ENCODE measurements around the gene CARHSP1. TPM values are rescaled to one million over a fixed set of nuclear protein-coding genes. Genes with fewer than 3 reads are reported as not detected.
"Not testable (repeated sequence)": the region's sequence is repeated elsewhere in the genome, so short reads cannot be mapped to it uniquely, and the experiment has no call there.

The CARHSP1 gene
- total RNA-seq, 1 donor from 2014 or later, result 23.9 TPM

DNA sequence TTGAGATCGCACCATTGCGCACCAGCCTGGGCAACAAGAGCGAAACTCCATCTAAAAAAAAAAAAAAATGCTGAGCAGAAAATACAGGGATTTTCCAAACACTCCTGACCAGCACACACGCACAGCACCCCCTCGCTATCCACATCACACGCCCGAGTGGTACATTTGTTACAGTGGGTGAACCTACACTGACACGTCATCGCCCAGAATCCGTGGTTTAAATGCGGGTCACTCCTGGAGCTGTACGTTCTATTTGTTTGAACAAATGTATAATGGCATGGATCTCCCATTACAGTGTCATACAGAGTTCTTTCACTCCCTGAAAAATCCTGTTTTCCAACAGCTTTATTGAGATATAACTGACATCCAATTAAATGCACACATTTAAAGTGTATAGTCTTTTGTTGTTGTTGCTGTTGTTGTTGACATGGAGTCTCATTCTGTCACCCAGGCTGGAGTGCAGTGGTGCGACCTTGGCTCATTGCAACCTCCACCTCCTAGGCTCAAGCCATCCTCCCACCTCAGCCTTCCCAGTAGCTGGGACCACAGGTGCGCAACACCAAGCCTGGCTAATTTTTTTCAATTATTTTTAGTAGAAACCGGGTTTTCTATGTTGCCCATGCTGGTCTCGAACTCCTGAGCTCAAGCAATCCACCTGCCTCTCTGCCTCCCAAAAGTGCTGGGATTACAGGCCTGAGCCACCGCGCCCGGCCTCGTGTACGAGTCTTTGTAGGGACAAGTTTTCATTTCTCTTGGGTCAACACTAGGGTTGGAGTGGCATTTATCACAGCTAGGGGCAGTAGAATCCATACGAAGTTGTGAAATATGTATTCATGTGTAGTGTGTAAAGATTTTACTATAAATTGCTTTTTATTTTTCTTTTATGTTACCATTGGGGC lies 4.4 kb upstream of the CARHSP1 start:
- TF ChIP-seq, protein P1, sequence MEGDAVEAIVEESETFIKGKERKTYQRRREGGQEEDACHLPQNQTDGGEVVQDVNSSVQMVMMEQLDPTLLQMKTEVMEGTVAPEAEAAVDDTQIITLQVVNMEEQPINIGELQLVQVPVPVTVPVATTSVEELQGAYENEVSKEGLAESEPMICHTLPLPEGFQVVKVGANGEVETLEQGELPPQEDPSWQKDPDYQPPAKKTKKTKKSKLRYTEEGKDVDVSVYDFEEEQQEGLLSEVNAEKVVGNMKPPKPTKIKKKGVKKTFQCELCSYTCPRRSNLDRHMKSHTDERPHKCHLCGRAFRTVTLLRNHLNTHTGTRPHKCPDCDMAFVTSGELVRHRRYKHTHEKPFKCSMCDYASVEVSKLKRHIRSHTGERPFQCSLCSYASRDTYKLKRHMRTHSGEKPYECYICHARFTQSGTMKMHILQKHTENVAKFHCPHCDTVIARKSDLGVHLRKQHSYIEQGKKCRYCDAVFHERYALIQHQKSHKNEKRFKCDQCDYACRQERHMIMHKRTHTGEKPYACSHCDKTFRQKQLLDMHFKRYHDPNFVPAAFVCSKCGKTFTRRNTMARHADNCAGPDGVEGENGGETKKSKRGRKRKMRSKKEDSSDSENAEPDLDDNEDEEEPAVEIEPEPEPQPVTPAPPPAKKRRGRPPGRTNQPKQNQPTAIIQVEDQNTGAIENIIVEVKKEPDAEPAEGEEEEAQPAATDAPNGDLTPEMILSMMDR (IDR thresholded peaks at IDR 0.05; ENCODE audit: borderline replicate concordance), result no peak
- Histone ChIP-seq H3K4me3 (no peak overlapping the region), H3K27me3 (ENCODE audit: low read depth) (no peaks in the 10 kb centered on the region), H3K9me3 (replicated peaks) (no peaks in the 10 kb centered on the region), H3K4me1 (peaks cover 12% of the 10 kb centered on the region), H3K27ac (replicated peaks) (no peak overlapping the region), H3K36me3 (no peaks in the 10 kb centered on the region)
- no peak for DNase-seq
- intact Hi-C loops (cut with micrococcal nuclease), result no loop called here

DNA sequence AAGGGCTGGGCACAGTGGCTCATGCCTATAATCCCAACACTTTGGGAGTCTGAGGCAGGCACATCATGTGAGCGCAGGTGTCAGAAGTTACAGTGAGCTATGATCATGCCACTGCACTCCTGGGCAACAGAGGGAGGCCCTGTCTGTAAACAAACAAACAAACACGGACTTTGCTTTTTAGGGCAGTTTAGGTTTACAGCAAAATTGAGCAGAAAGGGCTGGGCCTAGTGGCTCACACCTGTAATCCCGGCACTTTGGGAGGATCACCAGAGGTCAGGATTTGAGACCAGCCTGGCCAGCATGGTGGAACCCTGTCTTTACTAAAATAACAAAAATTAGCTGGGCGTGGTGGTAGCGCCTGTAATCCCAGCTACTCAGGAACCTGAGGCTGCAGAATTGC lies 3.3 kb upstream of the CARHSP1 start:
- intact Hi-C loops (cut with micrococcal nuclease), result no loop called here
- Histone ChIP-seq H3K4me1 (peaks cover 23% of the 10 kb centered on the region), H3K27me3 (ENCODE audit: low read depth) (no peaks in the 10 kb centered on the region), H3K36me3 (no peaks in the 10 kb centered on the region), H3K4me3 (no peak overlapping the region), H3K9me3 (replicated peaks) (no peaks in the 10 kb centered on the region), H3K27ac (replicated peaks) (no peak overlapping the region)
- no peak for DNase-seq
- TF ChIP-seq, protein P1 (IDR thresholded peaks at IDR 0.05; ENCODE audit: borderline replicate concordance), result no peak

DNA sequence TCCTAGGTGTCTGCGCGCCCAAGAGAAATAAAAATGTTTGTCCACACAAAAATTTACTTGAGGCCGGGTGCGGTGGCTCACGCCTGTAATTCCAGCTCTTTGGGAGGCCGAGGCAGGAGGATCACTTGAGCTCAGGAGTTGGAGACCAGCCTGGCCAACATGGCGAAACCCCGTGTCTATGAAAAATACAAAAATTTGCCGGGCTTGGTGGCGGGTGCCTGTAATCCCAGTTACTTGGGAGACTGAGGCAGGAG lies 1.1 kb upstream of the CARHSP1 start:
- H3K4me3 ChIP-seq; intact Hi-C loops (cut with micrococcal nuclease); DNase-seq; H3K27me3 ChIP-seq (ENCODE audit: low read depth); H3K36me3 ChIP-seq; H3K9me3 ChIP-seq (replicated peaks): not testable (repeated sequence)
- Histone ChIP-seq H3K4me1 (peaks cover 45% of the 10 kb centered on the region), H3K27ac (replicated peaks) (peak overlapping the region; percentile 90)

DNA sequence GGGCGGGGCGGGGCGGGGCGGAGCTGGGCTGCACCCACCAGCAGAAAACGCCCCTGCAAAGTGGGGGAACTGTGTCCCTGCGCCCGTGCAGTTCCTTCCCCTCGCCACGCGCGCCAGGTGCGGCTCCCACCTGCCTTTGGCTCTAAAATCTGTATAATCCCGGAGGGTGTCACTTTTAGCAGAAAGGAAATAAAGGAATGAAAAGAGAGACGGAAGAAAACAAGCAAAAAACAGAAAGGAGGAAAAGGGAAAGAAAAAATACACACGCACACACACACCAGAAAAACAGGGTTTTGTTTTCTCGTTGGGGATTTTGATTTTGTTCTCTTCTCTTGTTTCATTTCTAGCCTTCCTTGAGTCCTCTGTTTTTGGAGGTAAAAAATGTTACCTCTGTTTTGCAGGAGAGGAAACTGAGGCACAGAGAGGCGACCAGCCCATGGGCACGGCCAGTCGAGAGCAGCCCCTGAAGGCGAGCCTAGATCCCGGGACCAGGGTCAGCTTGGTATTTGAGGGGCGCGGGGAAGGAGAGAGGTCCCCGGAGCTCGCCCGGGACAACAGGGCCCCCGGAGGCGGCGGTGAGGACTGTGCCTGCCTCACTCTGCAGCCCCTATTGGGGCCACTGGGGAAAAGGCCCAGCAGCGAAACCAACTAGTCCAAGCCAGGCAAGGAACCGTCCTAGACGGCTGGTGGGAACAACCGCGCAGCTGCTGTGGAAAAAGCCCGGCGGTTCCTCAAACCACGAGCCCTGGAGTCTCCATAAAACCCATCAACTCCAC lies 594 bp upstream of the CARHSP1 start:
- intact Hi-C loops (cut with micrococcal nuclease), result no loop called here
- DNase-seq, result no peak
- H3K4me1 ChIP-seq, result peaks cover 50% of the 10 kb centered on the region
- peak overlapping the region; percentile 90 for H3K27ac ChIP-seq (replicated peaks)
- no peaks in the 10 kb centered on the region for H3K9me3 ChIP-seq (replicated peaks)
- TF ChIP-seq, protein P1 (IDR thresholded peaks at IDR 0.05; ENCODE audit: borderline replicate concordance), result no peak
- H3K4me3 ChIP-seq, result peak overlapping the region; percentile 74
- no peaks in the 10 kb centered on the region for H3K27me3 ChIP-seq (ENCODE audit: low read depth)
- no peaks in the 10 kb centered on the region for H3K36me3 ChIP-seq

DNA sequence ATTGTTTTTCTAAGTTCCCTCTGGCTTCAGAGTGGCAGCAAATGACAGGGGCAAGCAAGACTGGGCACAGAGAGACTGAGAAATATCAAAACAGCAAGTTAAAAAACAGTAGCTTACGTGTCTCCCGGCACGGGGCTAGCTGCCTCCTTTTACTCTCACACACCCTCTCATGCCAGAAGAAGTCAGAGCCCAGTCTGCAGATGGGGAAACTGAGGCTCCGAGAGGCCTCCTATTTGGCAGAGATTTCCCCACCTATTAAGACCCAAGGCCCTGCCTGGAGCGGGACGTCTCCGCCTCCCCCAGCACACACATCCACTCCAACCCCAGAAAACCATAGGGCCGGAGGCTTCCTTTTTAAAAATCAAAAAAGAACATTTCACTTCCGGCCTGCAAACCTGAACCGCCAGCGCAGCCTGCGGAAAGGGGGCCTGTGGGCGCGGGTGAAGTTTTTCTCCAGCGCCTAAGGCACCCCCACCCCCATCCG lies 832 bp downstream of the CARHSP1 start:
- Histone ChIP-seq H3K9me3 (replicated peaks) (no peaks in the 10 kb centered on the region), H3K36me3 (no peaks in the 10 kb centered on the region), H3K4me3 (peak overlapping the region; percentile 74), H3K4me1 (peaks cover 64% of the 10 kb centered on the region), H3K27ac (replicated peaks) (peak overlapping the region; percentile 90), H3K27me3 (ENCODE audit: low read depth) (no peaks in the 10 kb centered on the region)
- TF ChIP-seq, protein P1 (IDR thresholded peaks at IDR 0.05; ENCODE audit: borderline replicate concordance), result no peak
- intact Hi-C loops (cut with micrococcal nuclease), result no loop called here
- DNase-seq, result no peak
